GM12878 (cell line): ENCODE measurements around the gene C20orf173. TPM values are rescaled to one million over a fixed set of nuclear protein-coding genes. Genes with fewer than 3 reads are reported as not detected.
"Not testable (repeated sequence)": the region's sequence is repeated elsewhere in the genome, so short reads cannot be mapped to it uniquely, and the experiment has no call there.

Source experiments
- ATAC-seq: fragments of 200-7000 bp; cut with Tn5 transposase; 3 replicates; pipeline ENCODE4 v1.9.1; 2020; ENCODE audit warnings: mild to moderate bottlenecking, moderate library complexity
- BruUV-seq: library from RNA; stranded (reverse); fragments of 400-500 nt; replicated peaks from 2 replicates; lab custom pipeline; 2021; lab: Mats Ljungman, UMichigan
- CTCF ChIA-PET: fragments of 300-600 bp; sonication (Branson Sonifier 250); formaldehyde crosslinking; extraction: SDS; loops from one replicate; lab custom pipeline; 2021; ENCODE audit warnings: inconsistent platforms; lab: Yijun Ruan, JAX
- POLR2A ChIA-PET: fragments of 350-600 bp; formaldehyde crosslinking; extraction: SDS; loops from one replicate; lab custom pipeline; 2021; ENCODE audit warnings: inconsistent platforms; lab: Charles Lee
- RAD21 ChIA-PET: fragments of 300-600 bp; sonication (Branson Sonifier 250); formaldehyde crosslinking; loops from one replicate; lab custom pipeline; 2023; ENCODE audit warnings: antibody characterized with exemption; ENCODE audit not compliant: unreplicated experiment; lab: Charles Lee
- SMC1A ChIA-PET: fragments of 300-600 bp; sonication (Branson Sonifier 250); formaldehyde crosslinking; loops from one replicate; lab custom pipeline; 2023; ENCODE audit not compliant: unreplicated experiment, uncharacterized antibody; lab: Charles Lee
- DNase-seq: peaks from one replicate; pipeline ENCODE4 v3.0.0-alpha.2; 2011; ENCODE audit warnings: low read depth, low spot score
- FAIRE-seq: peaks from 3 replicates; lab custom pipeline; 2011; peaks lifted over from hg19 to GRCh38; lab: Jason Lieb, UNC
- H2AFZ ChIP-seq: 2 replicates; pipeline ENCODE4 v1.6.0; 2011; ENCODE audit warnings: low read depth, low read length, control low read depth; ENCODE audit not compliant: control insufficient read depth
- H3K27ac ChIP-seq: 2 replicates; pipeline ENCODE4 v1.5.1; 2011; ENCODE audit warnings: control low read depth; ENCODE audit not compliant: control insufficient read depth, insufficient read depth
- H3K27me3 ChIP-seq, 2 experiments: replicated peaks in 1 of 2; 2 replicates each; pipeline versions ENCODE4 v1.6.0 to v1.6.1; 2011; ENCODE audit warnings: low read length in 1 of 2; ENCODE audit not compliant: control insufficient read depth in 2 of 2, insufficient read depth in 2 of 2
- H3K36me3 ChIP-seq, 2 experiments: 2 replicates each; pipeline ENCODE4 v1.5.1; 2011; ENCODE audit warnings: low read length in 1 of 2; ENCODE audit not compliant: control insufficient read depth in 2 of 2, insufficient read depth in 2 of 2
- H3K4me1 ChIP-seq: 2 replicates; pipeline ENCODE4 v1.6.1; 2011; ENCODE audit warnings: mild to moderate bottlenecking, low read length, moderate library complexity, mixed read lengths; ENCODE audit not compliant: control insufficient read depth, insufficient read depth
- H3K4me2 ChIP-seq: 2 replicates; pipeline ENCODE4 v1.6.0; 2011; ENCODE audit warnings: control low read depth; ENCODE audit not compliant: control insufficient read depth, insufficient read depth
- H3K4me3 ChIP-seq: fragments of 200-600 bp; sonication (generic); 2 replicates; pipeline ENCODE4 v1.5.1; 2016
- H3K79me2 ChIP-seq: 2 replicates; pipeline ENCODE4 v1.6.0; 2011; ENCODE audit warnings: low read length; ENCODE audit not compliant: control insufficient read depth, insufficient read depth
- H3K9ac ChIP-seq: 2 replicates; pipeline ENCODE4 v1.8.0; 2011; ENCODE audit warnings: low read length, control low read depth, mixed read lengths; ENCODE audit not compliant: control insufficient read depth, insufficient read depth
- H3K9me3 ChIP-seq: replicated peaks from 3 replicates; pipeline ENCODE4 v1.5.1; 2011; ENCODE audit warnings: mild to moderate bottlenecking, low read length; ENCODE audit not compliant: control insufficient read depth, insufficient read depth
- H4K20me1 ChIP-seq: 2 replicates; pipeline ENCODE4 v1.6.0; 2011; ENCODE audit not compliant: control insufficient read depth, insufficient read depth
- CTCF ChIP-seq, 3 experiments: IDR thresholded peaks in 2 of 3; conservative IDR thresholded peaks in 1 of 3; 2 replicates each; pipeline ENCODE4 v1.5.1; 2011; ENCODE audit warnings: low read depth in 3 of 3, low read length in 3 of 3, mild to moderate bottlenecking in 3 of 3, control low read depth in 2 of 3, moderate library complexity in 2 of 3, inconsistent platforms in 1 of 3, mixed read lengths in 1 of 3; ENCODE audit not compliant: control insufficient read depth in 2 of 3, insufficient read depth in 1 of 3; ENCODE audit errors: extremely low read depth in 1 of 3
- E4F1 ChIP-seq: fragments of 450-650 bp; IDR thresholded peaks from 2 replicates; pipeline ENCODE4 v1.6.1; 2018; ENCODE audit warnings: borderline replicate concordance, mild to moderate bottlenecking; ENCODE audit not compliant: partially characterized antibody
- MXI1 ChIP-seq: fragments of 150-350 bp; IDR thresholded peaks from 2 replicates; pipeline ENCODE4 v1.6.1; 2011; ENCODE audit warnings: low read depth, mild to moderate bottlenecking, inconsistent platforms, low read length, improper control_type of control experiment
- NFYB ChIP-seq: IDR thresholded peaks from 2 replicates; pipeline ENCODE4 v1.6.1; 2011; ENCODE audit warnings: low read depth, mild to moderate bottlenecking, low read length, improper control_type of control experiment, moderate library complexity; ENCODE audit not compliant: insufficient read depth
- WGBS: methylation state at CpG from one replicate; pipeline ENCODE4 v1.1.6; 2016; ENCODE audit warnings: low lambda C conversion rate; ENCODE audit not compliant: insufficient replicate concordance, insufficient coverage; ENCODE audit errors: missing lambda C conversion rate; 5-methylcytosine and 5-hydroxymethylcytosine counted together
- in situ Hi-C: fragments of 300-500 bp; cut with MboI; formaldehyde crosslinking; loops from 9 replicates; pipeline ENCODE4 v1.14.3; 2018; ENCODE audit warnings: mixed read lengths
- intact Hi-C: fragments of 100-400 bp; cut with micrococcal nuclease; formaldehyde crosslinking; loops from one replicate; pipeline ENCODE4 v1.14.2; 2022; ENCODE audit not compliant: unreplicated experiment
- polyA plus RNA-seq, 11 experiments: library from polyadenylated mRNA; depleted of rRNA in 4 of 11; unstranded in 6 of 11; stranded (reverse) in 5 of 11; fragments of >200 nt; fragmentation: Nextera tagmentation in 4 of 11; fragmentation: Illumina TruSeq in 1 of 11; extraction: Ambion mirVana in 4 of 11; extraction: Trizol in 1 of 11; gene quantifications; 1 replicate in 1 of 11; 2 replicates in 10 of 11; pipeline versions ENCODE4 v1.2.1 to v1.2.3, GENCODE V29; 2011 to 2016; ENCODE audit warnings: inconsistent platforms in 2 of 11, missing spikeins in 2 of 11, low read depth in 1 of 11
- total RNA-seq, 4 experiments: library from RNA; depleted of rRNA in 3 of 4; stranded (reverse); fragments of >200 nt in 3 of 4; fragmentation: Illumina TruSeq in 1 of 4; extraction: Trizol in 1 of 4; gene quantifications; 2 replicates each; pipeline versions ENCODE4 v1.2.1 to v1.2.3, GENCODE V29; 2013 to 2021

C20orf173 gene
- total and polyA plus RNA-seq, 10 of the 15 experiments (the other 5 are each of a cell fraction or from before 2014, with no cell fraction given): not detected

GRCh38 chr20:35555951-35556645 lies 26.6 kb upstream of the C20orf173 start:
- no peak overlapping the region for H3K9ac ChIP-seq
- DNase-seq: no peak
- H3K79me2 ChIP-seq: no peaks in the 10 kb centered on the region
- ChIA-PET SMC1A (no interaction called here), POLR2A (no interaction called here), CTCF (no interaction called here), RAD21 (no interaction called here)
- intact Hi-C loops (no loop called here), in situ Hi-C loops (no loop called here)
- H3K4me3 ChIP-seq: no peak overlapping the region
- no peak overlapping the region for H2AFZ ChIP-seq
- TF ChIP-seq NFYB (no peak), MXI1 (no peak), CTCF (IDR thresholded peaks at IDR 0.05 in 2 of 3, conservative IDR thresholded peaks at IDR 0.05 in 1 of 3; ENCODE audit: control insufficient read depth in 2 of 3, extremely low read depth in 1 of 3, insufficient read depth in 1 of 3, low read depth in 3 of 3, low read length in 3 of 3) (no peak), E4F1 (peak; percentile 9)
- 91% methylated on average over 21 of the region's 21 CpGs for WGBS
- no peaks in the 10 kb centered on the region for H3K9me3 ChIP-seq
- no peaks in the 10 kb centered on the region for H4K20me1 ChIP-seq
- H3K36me3 ChIP-seq: peaks cover 9 to 16% of the 10 kb centered on the region in 2 experiments; a peak in 3 of 4 replicates
- no peaks in the 10 kb centered on the region for H3K4me1 ChIP-seq
- no peak for ATAC-seq
- H3K27me3 ChIP-seq: no peaks in the 10 kb centered on the region
- no peak for FAIRE-seq
- BruUV-seq: no TSS peak
- H3K27ac ChIP-seq: no peak overlapping the region
- H3K4me2 ChIP-seq: no peak overlapping the region

GRCh38 chr20:35555461-35555860 lies 26.0 kb upstream of the C20orf173 start:
- H4K20me1 ChIP-seq, CTCF ChIA-PET, FAIRE-seq, BruUV-seq, H3K4me2 ChIP-seq, H3K9me3 ChIP-seq, H3K79me2 ChIP-seq, in situ Hi-C loops, H3K27me3 ChIP-seq, H3K27ac ChIP-seq, SMC1A ChIA-PET, H3K9ac ChIP-seq, intact Hi-C loops, H3K4me3 ChIP-seq, H2AFZ ChIP-seq, DNase-seq, POLR2A ChIA-PET, H3K4me1 ChIP-seq, ATAC-seq: not testable (repeated sequence)
- peaks cover 11 to 16% of the 10 kb centered on the region in 2 experiments; a peak in 3 of 4 replicates for H3K36me3 ChIP-seq
- 90% methylated on average over 4 of the region's 4 CpGs for WGBS
- RAD21 ChIA-PET: interaction anchor here (0.7 kb wide), 1 partner anchor 49 kb away, joined by 4 read pairs; no protein-coding TSS in a partner anchor
